ENCODE results near the gene NDUFA12.

GRCh38 chr12:94980577-94980976 is 22.9 kb downstream of the NDUFA12 start:
- TF ChIP-seq RAD21 (IDR thresholded peaks at IDR 0.05; ENCODE audit: low read depth) (no peak), TAF1 (IDR thresholded peaks at IDR 0.05; ENCODE audit: low read depth) (no peak), CEBPB (IDR thresholded peaks at IDR 0.05) (no peak), YY1 (IDR thresholded peaks at IDR 0.05; ENCODE audit: low read depth) (no peak), NFIC (IDR thresholded peaks at IDR 0.05) (no peak)

Measured in Ishikawa (cell line).